GM18870 (cell line): ENCODE measurements around the gene CYFIP2.
"Not testable (repeated sequence)": the region's sequence is repeated elsewhere in the genome, so short reads cannot be mapped to it uniquely, and the experiment has no call there.

Experiments used
- ATAC-seq: cut with Tn5 transposase; IDR thresholded peaks from one replicate; pipeline ENCODE4 v1.9.1; 2021; ENCODE audit warnings: moderate library complexity; ENCODE audit not compliant: unreplicated experiment

The CYFIP2 gene

DNA sequence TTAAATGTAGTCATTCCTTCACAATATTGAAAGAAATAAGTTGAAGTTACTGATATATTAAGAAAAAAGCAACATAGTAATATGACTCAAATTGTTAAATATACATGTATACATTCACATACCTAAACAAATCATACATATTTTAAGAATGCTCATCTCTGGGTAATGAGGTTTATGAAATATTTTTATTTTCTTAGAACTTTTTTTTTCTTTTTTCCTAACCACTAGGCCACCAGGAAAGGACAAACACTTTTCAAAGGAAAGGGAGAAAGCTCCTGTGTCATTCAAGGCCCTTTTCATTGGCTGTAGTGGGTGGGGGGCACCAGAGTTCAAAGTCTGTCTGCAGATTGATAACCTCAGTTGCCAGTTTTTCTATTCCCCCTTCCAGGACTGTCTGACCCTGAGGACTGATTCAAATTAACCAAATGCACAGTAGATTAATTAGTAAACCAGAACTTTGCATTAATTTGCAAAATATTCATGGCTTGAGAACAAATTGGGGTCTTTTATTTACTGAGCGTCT lies 121.2 kb downstream of the CYFIP2 start:
- no peak for ATAC-seq

- ATAC-seq, result no peak
Measured at GRCh38 chr5:157387683-157388093, 121.8 kb downstream of the CYFIP2 start.

DNA sequence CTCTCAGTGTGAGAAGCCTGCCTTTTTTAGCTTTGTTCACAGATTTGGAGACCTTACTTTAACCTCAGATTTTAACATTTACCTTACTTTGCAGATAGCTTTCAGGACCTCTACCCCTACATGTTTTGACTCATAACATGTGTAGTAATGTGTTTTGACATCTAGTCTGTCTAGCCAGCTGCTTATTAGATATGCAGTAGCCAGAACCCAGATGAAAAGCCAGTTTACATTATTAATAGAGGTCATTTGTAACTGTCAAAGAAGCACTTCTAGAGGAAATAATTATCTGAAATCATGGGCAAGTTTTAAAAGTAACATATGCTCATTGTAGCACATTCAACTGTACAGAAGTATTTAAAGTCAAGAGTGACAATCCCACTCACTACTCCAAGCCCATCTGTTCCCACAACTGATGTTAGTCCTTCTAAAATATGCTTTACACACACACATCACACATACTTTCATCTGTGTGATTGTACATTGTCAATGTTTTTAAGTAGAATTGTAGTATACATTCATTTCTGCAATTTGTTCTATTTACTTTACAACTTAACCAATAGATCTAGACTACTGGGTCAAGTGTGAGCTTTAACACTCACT lies 122.3 kb downstream of the CYFIP2 start:
- ATAC-seq, result no peak

GRCh38 chr5:157389103-157389502 lies 123.2 kb downstream of the CYFIP2 start:
- ATAC-seq, result no peak

DNA sequence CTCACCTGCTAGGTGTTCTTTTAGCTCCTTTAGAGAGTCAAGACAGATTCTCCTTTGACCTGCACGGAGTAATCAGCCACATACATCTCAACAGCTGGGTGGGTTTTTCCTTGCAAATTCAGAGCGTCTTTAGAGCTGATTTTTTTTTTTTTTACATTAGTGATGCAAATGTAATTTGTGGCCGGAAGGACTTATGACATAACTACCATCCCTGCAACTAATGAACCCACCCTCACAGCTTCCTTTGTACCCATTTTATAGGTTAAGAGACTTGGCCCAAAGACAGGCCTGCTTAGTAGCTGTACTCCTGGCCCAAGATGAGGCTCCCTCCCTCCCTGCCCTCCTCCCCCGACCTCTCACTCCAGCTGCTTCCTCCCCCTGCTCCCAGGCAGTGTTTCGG lies 124.2 kb downstream of the CYFIP2 start:
- no peak for ATAC-seq

GRCh38 chr5:157390551-157391297 lies 124.8 kb downstream of the CYFIP2 start:
- no peak for ATAC-seq

GRCh38 chr5:157398305-157398704 lies 132.4 kb downstream of the CYFIP2 start:
- ATAC-seq, result no peak

- ATAC-seq, result no peak
Measured at GRCh38 chr5:157400741-157401495, 135.0 kb downstream of the CYFIP2 start.

DNA sequence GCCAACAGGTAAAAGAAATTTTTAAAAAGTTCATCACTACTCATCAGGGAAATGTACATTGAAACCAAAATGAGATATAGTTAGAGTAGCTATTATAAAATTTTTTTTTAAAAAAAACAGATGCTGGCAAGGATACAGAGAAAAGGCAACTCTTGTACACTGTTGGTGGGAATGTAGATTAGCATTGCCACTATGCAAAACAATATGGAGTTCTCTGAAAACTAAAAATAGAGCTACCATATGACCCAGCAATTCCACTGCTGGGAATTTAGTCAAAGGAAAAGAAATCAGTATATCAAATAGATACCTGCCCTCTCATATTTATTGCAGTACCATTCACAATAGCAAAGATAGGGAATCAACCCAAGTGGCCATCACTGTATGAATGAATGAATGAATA lies 149.9 kb downstream of the CYFIP2 start:
- ATAC-seq, result no peak

DNA sequence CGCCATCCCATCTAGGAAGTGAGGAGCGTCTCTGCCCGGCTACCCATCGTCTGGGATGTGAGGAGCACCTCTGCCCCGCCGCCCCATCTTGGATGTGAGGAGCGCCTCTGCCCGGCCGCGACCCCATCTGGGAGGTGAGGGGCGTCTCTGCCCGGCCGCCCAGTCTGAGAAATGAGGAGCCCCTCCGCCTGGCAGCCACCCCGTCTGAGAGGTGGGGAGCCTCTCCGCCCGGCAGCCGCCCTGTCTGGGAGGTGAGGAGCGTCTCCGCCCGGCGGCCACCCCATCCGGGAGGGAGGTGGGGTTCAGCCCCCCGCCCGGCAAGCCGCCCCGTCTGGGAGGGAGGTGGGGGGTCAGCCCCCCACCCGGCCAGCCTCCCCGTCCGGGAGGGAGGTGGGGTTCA lies 153.6 kb downstream of the CYFIP2 start:
- not testable (repeated sequence) for ATAC-seq

DNA sequence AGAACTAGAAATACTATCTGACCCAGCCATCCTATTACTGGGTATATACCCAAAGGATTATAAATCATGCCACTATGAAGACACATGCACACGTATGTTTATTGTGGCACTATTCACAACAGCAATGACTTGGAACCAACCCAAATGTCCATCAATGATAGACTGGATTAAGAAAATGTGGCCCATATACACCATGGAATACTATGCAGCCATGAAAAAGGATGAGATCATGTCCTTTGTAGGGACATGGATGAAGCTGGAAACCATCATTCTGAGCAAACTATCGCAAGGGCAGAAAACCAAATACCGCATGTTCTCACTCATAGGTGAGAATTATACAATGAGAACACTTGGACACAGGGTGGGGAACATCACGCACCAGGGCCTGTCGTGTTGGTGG lies 164.0 kb downstream of the CYFIP2 start:
- ATAC-seq, result not testable (repeated sequence)

GRCh38 chr5:157431544-157432200 lies 165.7 kb downstream of the CYFIP2 start:
- no peak for ATAC-seq

- no peak for ATAC-seq
Measured at GRCh38 chr5:157434096-157434495, 168.2 kb downstream of the CYFIP2 start.

- no peak for ATAC-seq
Measured at GRCh38 chr5:157443041-157443549, 177.2 kb downstream of the CYFIP2 start.

GRCh38 chr5:157444224-157444623 lies 178.3 kb downstream of the CYFIP2 start:
- ATAC-seq, result no peak
